ENCODE measurements around the gene AFG1L.
"Not testable (repeated sequence)": the region's sequence is repeated elsewhere in the genome, so short reads cannot be mapped to it uniquely, and the experiment has no call there.

Gene AFG1L

DNA sequence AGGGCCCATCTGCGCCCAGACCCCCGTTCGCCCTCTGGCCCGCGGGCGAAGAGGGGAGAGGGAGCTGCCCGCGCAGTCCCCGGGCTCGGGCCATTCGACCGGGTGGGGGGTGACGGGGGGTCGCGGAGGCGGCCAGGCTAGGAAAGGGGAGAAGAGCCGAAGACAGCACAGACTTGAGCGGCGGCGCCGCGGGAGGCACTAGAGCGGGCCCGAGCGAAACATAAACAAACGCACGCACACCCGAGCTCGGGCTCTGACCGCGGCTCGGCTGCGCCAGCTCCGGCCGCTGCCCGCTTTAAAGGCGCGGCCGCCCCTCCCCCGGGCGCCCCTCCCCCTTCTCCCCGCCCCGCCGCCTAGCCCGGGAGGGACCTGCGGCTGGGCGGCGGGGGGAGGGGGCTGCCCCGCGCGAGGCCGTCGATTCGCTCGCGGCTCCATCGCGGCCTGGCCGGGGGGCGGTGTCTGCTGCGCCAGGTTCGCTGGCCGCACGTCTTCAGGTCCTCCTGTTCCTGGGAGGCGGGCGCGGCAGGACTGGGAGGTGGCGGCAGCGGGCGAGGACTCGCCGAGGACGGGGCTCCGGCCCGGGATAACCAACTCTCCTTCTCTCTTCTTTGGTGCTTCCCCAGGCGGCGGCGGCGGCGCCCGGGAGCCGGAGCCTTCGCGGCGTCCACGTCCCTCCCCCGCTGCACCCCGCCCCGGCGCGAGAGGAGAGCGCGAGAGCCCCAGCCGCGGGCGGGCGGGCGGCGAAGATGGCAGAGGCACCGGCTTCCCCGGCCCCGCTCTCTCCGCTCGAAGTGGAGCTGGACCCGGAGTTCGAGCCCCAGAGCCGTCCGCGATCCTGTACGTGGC lies 265.8 kb downstream of the AFG1L start, which contains the start of gene FOXO3:
Gene FOXO3 (plus strand): TSS at position 455 of the 846 bp plus-strand sequence. CDS start 292 bp downstream, at position 747.
- peak; percentile 64 for DNase-seq

DNA sequence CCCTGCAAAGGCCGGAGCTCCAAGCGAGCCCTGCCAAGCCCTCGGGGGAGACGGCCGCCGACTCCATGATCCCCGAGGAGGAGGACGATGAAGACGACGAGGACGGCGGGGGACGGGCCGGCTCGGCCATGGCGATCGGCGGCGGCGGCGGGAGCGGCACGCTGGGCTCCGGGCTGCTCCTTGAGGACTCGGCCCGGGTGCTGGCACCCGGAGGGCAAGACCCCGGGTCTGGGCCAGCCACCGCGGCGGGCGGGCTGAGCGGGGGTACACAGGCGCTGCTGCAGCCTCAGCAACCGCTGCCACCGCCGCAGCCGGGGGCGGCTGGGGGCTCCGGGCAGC lies 266.4 kb downstream of the AFG1L start:
- DNase-seq, result not testable (repeated sequence)

GRCh38 chr6:108561742-108562502 lies 267.1 kb downstream of the AFG1L start:
- no peak for DNase-seq

- DNase-seq, result no peak
These were observed 267.7 kb downstream of the AFG1L start for GRCh38 chr6:108562503-108562993.

- no peak for DNase-seq
These were observed 268.4 kb downstream of the AFG1L start for GRCh38 chr6:108563292-108563691.

GRCh38 chr6:108564178-108564577 lies 269.3 kb downstream of the AFG1L start:
- DNase-seq, result no peak

DNA sequence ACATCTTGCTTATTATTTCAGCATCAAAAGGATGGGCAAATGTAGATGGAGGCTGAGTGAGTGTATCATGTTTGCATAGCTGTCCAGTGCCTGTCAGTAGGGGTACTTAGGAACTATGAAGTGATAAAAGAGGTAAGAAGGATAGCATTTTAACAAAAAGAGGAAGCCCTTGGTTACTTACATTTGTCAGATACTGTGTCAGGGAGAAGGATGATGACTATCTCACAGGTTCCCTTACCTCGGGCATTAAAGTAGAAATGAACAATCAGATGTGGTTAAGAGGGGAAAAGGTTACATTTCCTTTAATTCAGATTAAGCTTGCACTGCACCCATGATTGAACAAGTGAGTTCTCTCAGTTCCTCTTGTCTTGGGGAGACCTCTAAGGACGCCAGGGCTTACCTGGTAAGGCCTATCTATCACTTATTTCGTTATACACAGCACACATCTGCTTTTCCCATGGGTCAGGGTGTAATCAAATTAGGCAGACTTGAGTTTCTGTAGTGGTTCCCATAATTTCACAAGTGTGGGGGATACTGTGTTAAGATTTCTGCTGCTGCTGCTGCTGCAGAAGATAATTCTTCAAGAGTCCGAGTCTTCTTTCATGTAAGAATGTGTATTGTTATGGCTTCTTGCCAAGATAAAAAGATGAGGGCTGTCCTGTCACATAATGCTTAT lies 270.4 kb downstream of the AFG1L start:
- DNase-seq, result no peak

- DNase-seq, result no peak
These were observed 271.0 kb downstream of the AFG1L start for GRCh38 chr6:108565893-108566292.

DNA sequence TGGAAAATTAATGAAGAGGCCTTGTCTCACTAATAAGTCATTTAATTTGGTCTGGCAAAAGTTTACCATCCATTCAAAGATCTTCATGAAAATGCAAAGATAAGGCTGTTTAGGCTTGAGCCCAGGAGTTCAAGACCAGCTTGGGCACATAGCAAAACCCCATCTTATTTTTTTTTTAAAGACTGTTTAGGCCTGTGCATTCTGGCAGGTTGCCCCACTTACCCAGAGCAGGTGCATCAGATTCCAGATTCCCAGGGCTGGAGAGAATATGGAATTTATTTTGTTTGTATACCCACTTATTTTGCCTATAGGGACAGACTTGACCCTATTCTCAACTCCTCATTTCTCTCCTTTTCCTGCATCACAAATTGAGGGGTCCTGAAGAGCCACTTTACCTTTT lies 271.6 kb downstream of the AFG1L start:
- no peak for DNase-seq

DNA sequence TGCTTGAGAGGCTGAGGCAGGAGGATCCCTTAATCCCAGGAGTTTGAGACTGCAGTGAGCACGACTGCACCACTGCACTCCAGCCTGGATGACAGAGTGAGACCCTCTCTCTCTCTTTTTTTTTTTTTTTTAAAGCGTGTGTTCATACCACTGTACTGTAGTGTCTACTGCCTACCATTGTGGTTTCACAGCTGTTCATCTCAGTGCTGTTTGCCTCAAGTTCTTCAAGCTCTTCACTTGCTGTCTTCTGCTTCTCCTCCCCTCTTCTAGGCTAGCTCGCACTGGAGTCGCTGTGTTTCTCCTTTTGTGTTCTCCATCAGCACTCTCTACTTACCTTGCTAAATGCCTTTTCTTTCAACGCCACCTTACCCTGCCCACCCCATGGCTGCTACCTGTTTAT lies 273.2 kb downstream of the AFG1L start:
- no peak for DNase-seq

GRCh38 chr6:108568551-108569305 lies 273.9 kb downstream of the AFG1L start:
- DNase-seq, result no peak

GRCh38 chr6:108570517-108570916 lies 275.7 kb downstream of the AFG1L start:
- DNase-seq, result no peak

GRCh38 chr6:108574457-108575141 lies 279.7 kb downstream of the AFG1L start:
- DNase-seq, result no peak

Data from stimulated activated CD8-positive, alpha-beta memory T cell treated with anti-CD3 and anti-CD28 coated beads, Interleukin-4, amount 100 ng/mL, for 48 hours (primary cell).